Liver (tissue), 9 donors: ENCODE results near the gene PLK1. TPM values are rescaled to one million over a fixed set of nuclear protein-coding genes. Genes with fewer than 3 reads are reported as not detected.
"Not testable (repeated sequence)": the region's sequence is repeated elsewhere in the genome, so short reads cannot be mapped to it uniquely, and the experiment has no call there.

Source experiments
- DNase-seq: peaks from one replicate; pipeline ENCODE4 v3.0.0-alpha.2; 2017; ENCODE audit warnings: low spot score
- H3K27ac ChIP-seq, 2 donors: one replicate each; pipeline ENCODE4 v1.7.0; 2013; ENCODE audit warnings: inconsistent platforms in 2 of 2, low read length in 2 of 2, control low read depth in 1 of 2, low read depth in 1 of 2, mild to moderate bottlenecking in 1 of 2
- H3K27me3 ChIP-seq, 4 donors: one replicate each; pipeline versions ENCODE4 v1.6.1 to v1.7.0; 2013; ENCODE audit warnings: low read length in 3 of 4, inconsistent platforms in 1 of 4, mild to moderate bottlenecking in 1 of 4, moderate library complexity in 1 of 4; ENCODE audit not compliant: control insufficient read depth in 4 of 4, insufficient read depth in 4 of 4
- H3K36me3 ChIP-seq, 4 donors: one replicate each; pipeline versions ENCODE4 v1.6.1 to v1.7.0; 2013; ENCODE audit warnings: low read length in 3 of 4, mild to moderate bottlenecking in 3 of 4, low read depth in 1 of 4, moderate library complexity in 1 of 4; ENCODE audit not compliant: control insufficient read depth in 4 of 4, insufficient read depth in 3 of 4
- H3K4me1 ChIP-seq, 4 donors: one replicate each; pipeline versions ENCODE4 v1.6.1 to v1.7.0; 2013; ENCODE audit warnings: low read length in 3 of 4, mild to moderate bottlenecking in 3 of 4, moderate library complexity in 1 of 4; ENCODE audit not compliant: control insufficient read depth in 4 of 4, insufficient read depth in 4 of 4
- H3K4me3 ChIP-seq, 3 donors: one replicate each; pipeline versions ENCODE4 v1.6.1 to v1.7.0; 2013; ENCODE audit warnings: low read length in 3 of 3, control low read depth in 1 of 3, low read depth in 1 of 3, mild to moderate bottlenecking in 1 of 3
- H3K9ac ChIP-seq, 2 donors: one replicate each; pipeline ENCODE4 v1.7.0; 2013; ENCODE audit warnings: low read length in 2 of 2, mild to moderate bottlenecking in 2 of 2, moderate library complexity in 2 of 2, control low read depth in 1 of 2, low read depth in 1 of 2
- H3K9me3 ChIP-seq, 4 donors: one replicate each; pipeline versions ENCODE4 v1.6.1 to v1.7.0; 2013; ENCODE audit warnings: low read length in 3 of 4; ENCODE audit not compliant: control insufficient read depth in 4 of 4
- ATF3 ChIP-seq: IDR thresholded peaks from 2 replicates; pipeline ENCODE4 v1.6.1; 2016; ENCODE audit warnings: antibody characterized with exemption
- EGR1 ChIP-seq, 2 donors: IDR thresholded peaks; 2 replicates each; pipeline ENCODE4 v1.6.1; 2016 to 2018; ENCODE audit warnings: antibody characterized with exemption in 2 of 2, low read depth in 2 of 2
- FOXA1 ChIP-seq: IDR thresholded peaks from 2 replicates; pipeline ENCODE4 v1.6.1; 2016; ENCODE audit warnings: antibody characterized with exemption
- FOXA2 ChIP-seq: IDR thresholded peaks from 2 replicates; pipeline ENCODE4 v1.6.1; 2016; ENCODE audit warnings: antibody characterized with exemption
- GABPA ChIP-seq, 2 donors: IDR thresholded peaks in 1 of 2; conservative IDR thresholded peaks in 1 of 2; 2 replicates each; pipeline ENCODE4 v1.6.1; 2016; ENCODE audit warnings: antibody characterized with exemption in 2 of 2, mild to moderate bottlenecking in 1 of 2, moderate library complexity in 1 of 2
- HNF4A ChIP-seq, 2 donors: conservative IDR thresholded peaks; 2 replicates each; pipeline ENCODE4 v1.6.1; 2016; ENCODE audit warnings: antibody characterized with exemption in 2 of 2, mild to moderate bottlenecking in 2 of 2
- JUND ChIP-seq, 2 donors: IDR thresholded peaks; 2 replicates each; pipeline ENCODE4 v1.6.1; 2016; ENCODE audit warnings: antibody characterized with exemption in 2 of 2
- MAX ChIP-seq: IDR thresholded peaks from 2 replicates; pipeline ENCODE4 v1.6.1; 2016; ENCODE audit warnings: antibody characterized with exemption
- REST ChIP-seq: IDR thresholded peaks from 2 replicates; pipeline ENCODE4 v1.6.1; 2016; ENCODE audit warnings: antibody characterized with exemption, mild to moderate bottlenecking
- RXRA ChIP-seq, 2 donors: IDR thresholded peaks; 2 replicates each; pipeline ENCODE4 v1.6.1; 2017 to 2018; ENCODE audit warnings: antibody characterized with exemption in 2 of 2, mild to moderate bottlenecking in 1 of 2
- SP1 ChIP-seq: IDR thresholded peaks from 2 replicates; pipeline ENCODE4 v1.6.1; 2018; ENCODE audit warnings: antibody characterized with exemption, mild to moderate bottlenecking
- TAF1 ChIP-seq: conservative IDR thresholded peaks from 2 replicates; pipeline ENCODE4 v1.6.1; 2016; ENCODE audit warnings: antibody characterized with exemption, mild to moderate bottlenecking
- YY1 ChIP-seq: IDR thresholded peaks from 2 replicates; pipeline ENCODE4 v1.6.1; 2016; ENCODE audit warnings: antibody characterized with exemption, mild to moderate bottlenecking
- ZBTB33 ChIP-seq: IDR thresholded peaks from 2 replicates; pipeline ENCODE4 v1.6.1; 2016; ENCODE audit warnings: antibody characterized with exemption
- WGBS: extraction: QIAGEN DNeasy Blood & Tissue Kit; methylation state at CpG from one replicate; pipeline ENCODE4 v1.1.7; 2013; 5-methylcytosine and 5-hydroxymethylcytosine counted together
- polyA plus RNA-seq, 2 donors: library from polyadenylated mRNA; stranded (reverse) in 1 of 2; unstranded in 1 of 2; fragments of 200-250 nt in 1 of 2; fragments of >200 nt in 1 of 2; fragmentation: Nextera tagmentation in 1 of 2; extraction: Ambion mirVana in 1 of 2; gene quantifications; one replicate each; pipeline versions ENCODE4 v1.2.1 to v1.2.3, GENCODE V29; 2013 to 2015
- total RNA-seq, 2 donors: library from RNA; depleted of rRNA; stranded (reverse); fragments of >200 nt; gene quantifications; one replicate each; pipeline ENCODE4 v1.2.3, GENCODE V29; 2014
- donor health status: healthy.
- donor health status: healthy.
- donor health status: healthy.
- donor health status: healthy.
- donor health status: healthy.

Gene PLK1
- total and polyA plus RNA-seq, 4 donors = 0.33 to 30.3 (median 2.3) TPM

- H3K27ac ChIP-seq = no peak overlapping the region
- H3K9ac ChIP-seq = no peak overlapping the region
- no peaks in the 10 kb centered on the region for H3K4me1 ChIP-seq
- H3K36me3 ChIP-seq = no peaks in the 10 kb centered on the region
- no peaks in the 10 kb centered on the region for H3K9me3 ChIP-seq
- DNase-seq = no peak
- 82% methylated on average over 19 of the region's 19 CpGs for WGBS
- no peak for TF ChIP-seq JUND (IDR thresholded peaks at IDR 0.05)
- no peak for TF ChIP-seq MAX
- no peak for TF ChIP-seq SP1
- no peak for TF ChIP-seq FOXA1
- TF ChIP-seq ATF3 = no peak
- TF ChIP-seq EGR1 (IDR thresholded peaks at IDR 0.05; ENCODE audit: low read depth in 2 of 2) = no peak
- TF ChIP-seq GABPA (IDR thresholded peaks at IDR 0.05 in 1 of 2, conservative IDR thresholded peaks at IDR 0.05 in 1 of 2) = no peak
- TF ChIP-seq RXRA (IDR thresholded peaks at IDR 0.05) = no peak
- no peak for TF ChIP-seq TAF1
- TF ChIP-seq HNF4A (conservative IDR thresholded peaks at IDR 0.05) = no peak
- no peak for TF ChIP-seq REST
- no peak overlapping the region for H3K4me3 ChIP-seq
- peaks cover 0 to 4% (median 0%) of the 10 kb centered on the region in 4 donors for H3K27me3 ChIP-seq
Observed at GRCh38 chr16:23734176-23734893, 55.6 kb downstream of the PLK1 start.

GRCh38 chr16:23737423-23738028, 58.8 kb downstream of the PLK1 start:
- H3K9ac ChIP-seq, H3K27me3 ChIP-seq, H3K4me1 ChIP-seq, H3K36me3 ChIP-seq, H3K27ac ChIP-seq, DNase-seq, H3K4me3 ChIP-seq, H3K9me3 ChIP-seq: not testable (repeated sequence)
- WGBS = 86% methylated on average over 1 of the region's 1 CpG

GRCh38 chr16:23739516-23739915, 60.8 kb downstream of the PLK1 start:
- no peak for DNase-seq
- Histone ChIP-seq H3K27me3 (peaks cover 0 to 8% (median 4%) of the 10 kb centered on the region in 4 donors), H3K4me1 (no peaks in the 10 kb centered on the region), H3K9me3 (no peaks in the 10 kb centered on the region), H3K9ac (no peak overlapping the region), H3K4me3 (no peak overlapping the region), H3K27ac (no peak overlapping the region), H3K36me3 (no peaks in the 10 kb centered on the region)
- TF ChIP-seq ATF3 = no peak
- TF ChIP-seq FOXA2 = no peak
- no peak for TF ChIP-seq SP1
- TF ChIP-seq ZBTB33 = no peak
- TF ChIP-seq EGR1 (IDR thresholded peaks at IDR 0.05; ENCODE audit: low read depth in 2 of 2) = no peak
- TF ChIP-seq FOXA1 = no peak
- TF ChIP-seq TAF1 = no peak
- no peak for TF ChIP-seq YY1
- 79% methylated on average over 1 of the region's 1 CpG for WGBS
